ENCODE data around the gene GNAZ.

Gene GNAZ

GRCh38 chr22:23079240-23079768 lies 9.0 kb downstream of the GNAZ start:
- DNase-seq = no peak

GRCh38 chr22:23079814-23080521 lies 9.6 kb downstream of the GNAZ start:
- no peak for DNase-seq

- no peak for DNase-seq
Measured at GRCh38 chr22:23080613-23081290, 10.4 kb downstream of the GNAZ start.

GRCh38 chr22:23082534-23083314 lies 12.4 kb downstream of the GNAZ start:
- no peak for DNase-seq

GRCh38 chr22:23083315-23084021 lies 13.1 kb downstream of the GNAZ start:
- no peak for DNase-seq

GRCh38 chr22:23084453-23085350 lies 14.4 kb downstream of the GNAZ start:
- no peak for DNase-seq

GRCh38 chr22:23085351-23085671 lies 15.0 kb downstream of the GNAZ start:
- DNase-seq = no peak

GRCh38 chr22:23085785-23086184 lies 15.5 kb downstream of the GNAZ start:
- DNase-seq = no peak

- DNase-seq = no peak
Measured at GRCh38 chr22:23086263-23086662, 15.9 kb downstream of the GNAZ start.

- DNase-seq = no peak
Measured at GRCh38 chr22:23086787-23087186, 16.5 kb downstream of the GNAZ start.

- no peak for DNase-seq
Measured at GRCh38 chr22:23088199-23088604, 17.9 kb downstream of the GNAZ start.

- no peak for DNase-seq
Measured at GRCh38 chr22:23089010-23089409, 18.7 kb downstream of the GNAZ start.

GRCh38 chr22:23089633-23090456 lies 19.5 kb downstream of the GNAZ start:
- no peak for DNase-seq

- DNase-seq = no peak
Measured at GRCh38 chr22:23090457-23090835, 20.1 kb downstream of the GNAZ start.

- DNase-seq = no peak
Measured at GRCh38 chr22:23091760-23092159, 21.4 kb downstream of the GNAZ start.

GRCh38 chr22:23092217-23092955 lies 22.1 kb downstream of the GNAZ start:
- no peak for DNase-seq

- no peak for DNase-seq
Measured at GRCh38 chr22:23093051-23093788, 22.9 kb downstream of the GNAZ start.

GRCh38 chr22:23094260-23094659 lies 23.9 kb downstream of the GNAZ start:
- DNase-seq = no peak

Data from DMS79 (cell line).